ENCODE data around the gene NPC1L1.

DNA sequence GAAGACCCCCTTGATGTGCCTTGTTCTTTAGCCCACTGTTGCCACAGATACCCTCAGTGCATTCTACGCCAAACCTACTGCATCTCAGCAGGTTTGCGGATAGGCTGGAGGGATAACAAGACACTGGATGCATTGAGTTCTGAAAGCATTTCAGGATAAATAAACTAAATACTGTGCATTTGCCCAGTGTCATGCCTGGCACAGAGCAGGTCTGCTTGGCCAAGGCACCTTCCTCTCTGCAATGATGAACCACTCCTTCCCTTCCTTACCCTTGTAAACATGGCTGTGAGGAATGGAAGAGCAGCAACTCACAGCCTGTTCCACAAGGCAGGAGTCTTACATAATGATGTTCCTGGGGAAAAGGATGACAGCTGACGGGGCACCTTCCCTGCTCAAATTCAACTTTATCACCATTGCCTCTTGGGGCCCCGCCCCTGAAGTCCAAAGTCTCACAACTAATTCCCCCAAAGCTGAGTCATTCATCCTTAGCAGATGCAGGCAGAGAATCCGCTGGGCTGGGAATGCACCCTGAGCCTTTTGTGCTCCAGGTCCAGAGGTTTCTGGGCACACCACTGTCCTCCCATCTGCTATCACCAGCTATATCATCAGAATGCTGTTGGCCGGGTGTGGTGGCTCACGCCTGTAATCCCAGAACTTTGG is 21.0 kb upstream of the NPC1L1 start:
- TF ChIP-seq, protein P1, sequence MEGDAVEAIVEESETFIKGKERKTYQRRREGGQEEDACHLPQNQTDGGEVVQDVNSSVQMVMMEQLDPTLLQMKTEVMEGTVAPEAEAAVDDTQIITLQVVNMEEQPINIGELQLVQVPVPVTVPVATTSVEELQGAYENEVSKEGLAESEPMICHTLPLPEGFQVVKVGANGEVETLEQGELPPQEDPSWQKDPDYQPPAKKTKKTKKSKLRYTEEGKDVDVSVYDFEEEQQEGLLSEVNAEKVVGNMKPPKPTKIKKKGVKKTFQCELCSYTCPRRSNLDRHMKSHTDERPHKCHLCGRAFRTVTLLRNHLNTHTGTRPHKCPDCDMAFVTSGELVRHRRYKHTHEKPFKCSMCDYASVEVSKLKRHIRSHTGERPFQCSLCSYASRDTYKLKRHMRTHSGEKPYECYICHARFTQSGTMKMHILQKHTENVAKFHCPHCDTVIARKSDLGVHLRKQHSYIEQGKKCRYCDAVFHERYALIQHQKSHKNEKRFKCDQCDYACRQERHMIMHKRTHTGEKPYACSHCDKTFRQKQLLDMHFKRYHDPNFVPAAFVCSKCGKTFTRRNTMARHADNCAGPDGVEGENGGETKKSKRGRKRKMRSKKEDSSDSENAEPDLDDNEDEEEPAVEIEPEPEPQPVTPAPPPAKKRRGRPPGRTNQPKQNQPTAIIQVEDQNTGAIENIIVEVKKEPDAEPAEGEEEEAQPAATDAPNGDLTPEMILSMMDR (optimal IDR thresholded peaks at IDR 0.05 in 1 of 3, IDR thresholded peaks at IDR 0.05 in 1 of 3, conservative IDR thresholded peaks at IDR 0.05 in 1 of 3; ENCODE audit: extremely low read depth in 1 of 3, insufficient read depth in 2 of 3, low read length in 3 of 3): no peak
- TF ChIP-seq EZH2 (IDR thresholded peaks at IDR 0.05; ENCODE audit: low read length): no peak

All from keratinocyte (primary cell).